Measurements from ENCODE around the gene COL5A3. TPM values are rescaled to one million over a fixed set of nuclear protein-coding genes. Genes with fewer than 3 reads are reported as not detected.

The COL5A3 gene
- total and polyA plus RNA-seq, 2 of the 13 experiments (the other 11 are each of a cell fraction or from before 2014, with no cell fraction given), result 0.02 TPM; not detected in 1

- TF ChIP-seq ZNF292 (CRISPR knock-in tag; IDR thresholded peaks at IDR 0.05; ENCODE audit: borderline replicate concordance, low read depth), result peak; percentile 75; the same call in 1 of the 2 replicates
- peak; percentile 28; the same call in 1 of the 2 replicates for TF ChIP-seq ZBTB25 (CRISPR knock-in tag; IDR thresholded peaks at IDR 0.05)
- peak; percentile 62 for TF ChIP-seq YY1 (IDR thresholded peaks at IDR 0.05; ENCODE audit: insufficient read depth, insufficient replicate concordance, low read depth, low read length)
- TF ChIP-seq HDAC2 (CRISPR knock-in tag; IDR thresholded peaks at IDR 0.05), result peak; percentile 77; the same call in 1 of the 2 replicates
- no peak; the same call in 1 of the 2 replicates for TF ChIP-seq ZNF121 (CRISPR knock-in tag; IDR thresholded peaks at IDR 0.05)
- peak; percentile 52; the same call in 1 of the 2 replicates for TF ChIP-seq MIXL1 (CRISPR knock-in tag; IDR thresholded peaks at IDR 0.05)
- 0 out of 2 replicates have a peak, but pooled peaks have one; percentile 66 for TF ChIP-seq DNMT1 (CRISPR knock-in tag; IDR thresholded peaks at IDR 0.05)
- TF ChIP-seq CBX1 (IDR thresholded peaks at IDR 0.05; ENCODE audit: low read depth), result peak; percentile 82
- TF ChIP-seq ZFAT (CRISPR knock-in tag; conservative IDR thresholded peaks at IDR 0.05), result no peak
- no peak for TF ChIP-seq ZNF597 (CRISPR knock-in tag; IDR thresholded peaks at IDR 0.05)
- no peak for TF ChIP-seq AFF4 (CRISPR knock-in tag; IDR thresholded peaks at IDR 0.05)
- no peak for TF ChIP-seq BATF2 (CRISPR knock-in tag; IDR thresholded peaks at IDR 0.05)
- no peak for TF ChIP-seq EEA1 (CRISPR knock-in tag; IDR thresholded peaks at IDR 0.05; ENCODE audit: borderline replicate concordance)
- peak; percentile 55; the same call in 1 of the 2 replicates for TF ChIP-seq MAX (IDR thresholded peaks at IDR 0.05)
- TF ChIP-seq NKX3-1 (CRISPR knock-in tag; IDR thresholded peaks at IDR 0.05), result no peak
- no peak for TF ChIP-seq POLR2A (IDR thresholded peaks at IDR 0.05; ENCODE audit: insufficient read depth in 1 of 2, low read depth in 2 of 2, low read length in 2 of 2)
- peak; percentile 64; the same call in 1 of the 2 replicates for TF ChIP-seq ZMYM2 (CRISPR knock-in tag; IDR thresholded peaks at IDR 0.05)
- TF ChIP-seq ZNF234 (CRISPR knock-in tag; conservative IDR thresholded peaks at IDR 0.05), result no peak
- TF ChIP-seq AGO2 (optimal IDR thresholded peaks at IDR 0.05; ENCODE audit: low read depth, low read length), result no peak
- no peak for TF ChIP-seq ZXDC (CRISPR knock-in tag; IDR thresholded peaks at IDR 0.05)
- TF ChIP-seq ZNF891 (CRISPR knock-in tag; IDR thresholded peaks at IDR 0.05), result 0 out of 2 replicates have a peak, but pooled peaks have one; percentile 15
- TF ChIP-seq KDM5A (IDR thresholded peaks at IDR 0.05; ENCODE audit: borderline replicate concordance, low read length), result no peak
Measured at GRCh38 chr19:10001899-10002298, 8.4 kb downstream of the COL5A3 start (continued).
